ENCODE data around the gene SETD9.

SETD9 gene

GRCh38 chr5:56919942-56920662 is 10.7 kb downstream of the SETD9 start:
- DNase-seq (ENCODE audit: low spot score): no peak
- no peak for TF ChIP-seq CTCF (IDR thresholded peaks at IDR 0.05; ENCODE audit: extremely low read depth, insufficient read depth, missing control alignments)
- in situ Hi-C loops (cut with MboI; ENCODE audit: low pct_unique_long_range_greater_than_20kb, low sequenced_read_pairs, unreplicated experiment): loop anchor here (25.0 kb wide), 1 partner anchor 292 kb away; no protein-coding TSS in a partner anchor

- in situ Hi-C loops (cut with MboI; ENCODE audit: low pct_unique_long_range_greater_than_20kb, low sequenced_read_pairs, unreplicated experiment): loop anchor here (25.0 kb wide), 1 partner anchor 289 kb away; no protein-coding TSS in a partner anchor
- no peak for DNase-seq (ENCODE audit: low spot score)
- TF ChIP-seq CTCF (IDR thresholded peaks at IDR 0.05; ENCODE audit: extremely low read depth, insufficient read depth, missing control alignments): no peak
Observed at GRCh38 chr5:56922922-56923321, 13.5 kb downstream of the SETD9 start.

DNA sequence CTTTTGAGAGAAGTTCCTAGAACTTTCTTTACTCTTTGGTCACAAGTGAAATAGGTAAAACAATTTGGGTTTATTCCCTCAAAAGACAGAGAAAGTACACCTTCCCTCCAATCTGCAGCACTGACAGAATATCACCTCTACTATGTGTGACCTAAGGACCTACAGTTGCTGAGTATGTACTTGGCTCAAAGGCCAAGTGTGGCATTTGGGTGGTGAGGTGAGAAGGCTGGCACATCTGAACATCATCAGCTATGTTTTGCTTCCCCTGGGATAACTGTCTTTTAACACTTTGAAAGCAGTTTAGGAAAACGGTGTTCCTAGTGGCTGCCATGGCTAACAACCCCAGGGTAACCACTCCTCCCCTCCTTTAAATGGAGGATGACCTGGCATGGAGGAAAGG is 24.9 kb downstream of the SETD9 start:
- in situ Hi-C loops (cut with MboI; ENCODE audit: low pct_unique_long_range_greater_than_20kb, low sequenced_read_pairs, unreplicated experiment): no loop called here
- no peak for DNase-seq (ENCODE audit: low spot score)
- TF ChIP-seq CTCF (IDR thresholded peaks at IDR 0.05; ENCODE audit: extremely low read depth, insufficient read depth, missing control alignments): no peak

DNA sequence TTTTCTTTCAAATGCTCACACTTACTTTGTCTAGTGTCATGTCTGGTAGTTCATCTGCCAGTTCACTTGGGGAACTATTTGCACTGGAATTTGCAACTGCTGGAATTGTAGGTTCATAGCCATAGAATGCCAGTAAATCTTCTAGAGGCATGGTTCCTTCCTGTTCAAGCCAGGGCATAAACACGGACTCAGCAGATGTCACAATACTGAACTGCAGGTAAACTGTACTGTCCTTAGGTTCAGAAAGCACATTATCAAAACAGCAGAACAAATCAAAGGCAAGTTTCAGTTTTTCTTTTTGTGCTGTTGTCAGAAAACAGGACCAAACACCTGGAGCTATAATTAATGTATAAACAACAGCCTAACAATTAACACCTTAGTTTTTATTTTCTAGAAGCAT is 29.5 kb downstream of the SETD9 start:
- in situ Hi-C loops (cut with MboI; ENCODE audit: low pct_unique_long_range_greater_than_20kb, low sequenced_read_pairs, unreplicated experiment): no loop called here
- no peak for TF ChIP-seq CTCF (IDR thresholded peaks at IDR 0.05; ENCODE audit: extremely low read depth, insufficient read depth, missing control alignments)
- DNase-seq (ENCODE audit: low spot score): no peak

DNA sequence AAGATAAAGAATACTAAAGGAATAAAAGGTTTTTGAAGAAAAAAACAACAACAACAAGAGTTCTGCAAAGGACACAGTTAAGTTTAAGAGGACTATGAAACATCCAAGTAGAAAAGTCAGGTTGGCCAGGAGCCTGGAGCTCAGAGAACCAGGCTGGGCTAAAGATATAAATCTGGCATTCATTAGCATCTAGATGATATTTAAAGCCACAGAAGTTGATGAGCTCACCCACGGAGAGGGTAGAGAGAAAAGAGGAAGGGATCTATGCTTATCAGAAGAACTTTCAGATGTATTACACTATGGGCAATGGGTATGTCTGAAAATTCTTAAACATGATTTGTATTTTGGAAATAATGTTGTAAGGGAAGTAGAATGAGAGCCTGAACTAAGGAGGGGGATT is 32.6 kb downstream of the SETD9 start:
- in situ Hi-C loops (cut with MboI; ENCODE audit: low pct_unique_long_range_greater_than_20kb, low sequenced_read_pairs, unreplicated experiment): no loop called here
- TF ChIP-seq CTCF (IDR thresholded peaks at IDR 0.05; ENCODE audit: extremely low read depth, insufficient read depth, missing control alignments): no peak
- no peak for DNase-seq (ENCODE audit: low spot score)

GRCh38 chr5:56947052-56947451 is 37.7 kb downstream of the SETD9 start:
- DNase-seq (ENCODE audit: low spot score): no peak
- in situ Hi-C loops (cut with MboI; ENCODE audit: low pct_unique_long_range_greater_than_20kb, low sequenced_read_pairs, unreplicated experiment): no loop called here
- no peak for TF ChIP-seq CTCF (IDR thresholded peaks at IDR 0.05; ENCODE audit: extremely low read depth, insufficient read depth, missing control alignments)

Data from GM13977 (cell line).